HG02970 (cell line): ENCODE data around the gene HMGN3.

Experiments
- ATAC-seq: cut with Tn5 transposase; IDR thresholded peaks from one replicate; pipeline ENCODE4 v1.9.1; 2021; ENCODE audit warnings: mild to moderate bottlenecking, moderate library complexity, moderate number of reproducible peaks; ENCODE audit not compliant: unreplicated experiment, low FRiP score

The HMGN3 gene

DNA sequence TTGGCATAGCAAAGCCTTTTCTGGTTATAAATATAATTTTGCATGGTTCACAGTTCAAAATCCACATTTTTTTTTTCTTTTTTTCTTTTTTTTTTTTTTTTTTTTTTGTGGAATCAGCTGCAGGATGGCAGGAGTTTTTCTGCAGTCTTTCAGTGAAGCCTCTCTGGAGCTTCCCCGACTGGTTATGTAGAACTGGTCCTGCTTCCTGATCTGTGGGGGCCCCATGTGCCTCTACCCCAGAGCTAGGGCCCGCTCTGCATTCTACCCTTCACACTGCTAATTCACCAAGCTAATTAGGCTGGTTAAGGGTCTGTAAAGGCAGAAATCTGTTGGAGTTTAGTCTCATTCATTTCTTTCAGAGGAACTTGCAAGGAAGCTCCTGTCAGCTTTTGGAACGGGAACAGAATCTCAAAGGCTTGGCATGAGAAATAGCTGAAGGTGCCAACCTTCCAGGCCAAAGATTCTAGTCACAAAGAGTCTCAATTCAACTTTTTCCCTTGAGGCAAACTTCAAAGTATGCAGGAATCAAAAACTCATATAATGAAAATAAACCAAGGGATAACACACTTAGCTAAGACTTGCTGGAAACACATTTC lies 45.5 kb downstream of the HMGN3 start:
- ATAC-seq = no peak

DNA sequence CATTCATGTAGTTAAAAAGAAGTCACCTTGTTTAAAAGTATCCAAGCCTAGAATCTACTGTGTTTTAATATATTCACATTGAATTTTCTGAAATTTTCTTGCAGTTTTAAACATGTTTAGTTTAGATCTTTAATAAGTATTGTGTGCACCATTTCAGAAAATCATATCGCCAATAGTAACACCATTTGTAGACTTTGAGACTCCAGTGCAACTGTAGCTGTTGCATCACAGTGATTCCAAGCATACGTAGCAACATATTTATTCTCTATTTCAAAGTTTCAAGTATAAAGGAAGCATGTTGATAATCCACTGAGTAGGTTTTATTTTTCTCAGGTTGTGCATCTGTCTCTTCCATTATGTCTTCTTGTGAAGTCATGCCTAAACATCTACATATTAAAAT lies 46.4 kb downstream of the HMGN3 start:
- no peak for ATAC-seq

DNA sequence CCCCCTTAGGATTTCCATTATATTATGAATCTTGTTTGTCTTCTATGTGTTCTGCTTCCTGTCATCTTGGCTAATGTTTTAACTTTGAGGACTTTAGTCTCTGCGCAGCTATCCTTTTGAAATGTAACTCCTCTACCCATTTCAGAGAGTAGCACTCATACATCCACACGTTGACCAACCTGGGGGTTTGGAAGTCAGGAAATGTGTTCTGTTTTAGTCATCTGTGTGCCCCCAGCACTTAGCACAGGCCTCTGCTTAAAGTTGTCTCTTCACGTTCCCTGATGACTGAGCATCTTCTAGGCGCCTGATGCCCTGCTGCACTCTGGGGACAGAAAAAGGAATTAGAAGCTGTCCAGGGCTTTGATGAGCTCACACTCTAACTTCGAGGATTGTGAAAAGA lies 47.9 kb downstream of the HMGN3 start:
- ATAC-seq = no peak

DNA sequence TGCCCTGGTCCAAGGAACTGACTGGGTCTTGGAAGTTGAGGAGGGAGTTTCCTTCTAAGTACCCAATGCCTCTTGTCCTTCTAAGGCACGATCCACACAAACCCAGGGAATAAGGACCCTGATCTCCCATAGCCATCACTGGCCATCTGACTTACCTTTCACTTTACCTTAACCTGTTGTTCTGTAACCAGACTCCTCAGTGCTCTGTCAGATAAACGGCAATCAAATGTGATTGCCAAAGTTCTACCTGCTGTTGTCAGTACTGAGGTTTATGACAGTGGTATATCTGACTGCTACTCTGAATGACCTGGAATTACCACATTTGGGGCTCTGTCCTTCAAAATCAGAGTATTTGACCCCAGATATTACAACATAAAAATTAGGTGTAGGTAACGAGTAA lies 49.8 kb downstream of the HMGN3 start:
- no peak for ATAC-seq

DNA sequence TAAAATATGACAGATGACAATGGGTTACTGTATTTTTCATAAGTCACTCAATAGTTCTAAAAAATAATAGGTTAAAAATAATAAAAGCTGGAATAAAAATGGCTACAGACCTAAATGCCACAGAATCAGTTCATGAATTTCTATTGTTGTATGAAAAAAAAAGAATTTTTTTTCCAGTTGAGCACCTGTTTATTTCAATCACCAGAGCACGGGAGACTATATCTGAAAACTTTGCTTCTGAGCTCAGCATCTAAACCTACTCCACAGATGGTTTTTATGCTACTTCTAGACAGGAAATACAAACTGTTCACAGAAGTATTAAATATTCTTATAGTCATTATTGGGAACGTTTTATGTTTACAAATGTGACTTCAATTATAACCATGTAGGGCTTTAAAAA lies 50.4 kb downstream of the HMGN3 start:
- no peak for ATAC-seq

DNA sequence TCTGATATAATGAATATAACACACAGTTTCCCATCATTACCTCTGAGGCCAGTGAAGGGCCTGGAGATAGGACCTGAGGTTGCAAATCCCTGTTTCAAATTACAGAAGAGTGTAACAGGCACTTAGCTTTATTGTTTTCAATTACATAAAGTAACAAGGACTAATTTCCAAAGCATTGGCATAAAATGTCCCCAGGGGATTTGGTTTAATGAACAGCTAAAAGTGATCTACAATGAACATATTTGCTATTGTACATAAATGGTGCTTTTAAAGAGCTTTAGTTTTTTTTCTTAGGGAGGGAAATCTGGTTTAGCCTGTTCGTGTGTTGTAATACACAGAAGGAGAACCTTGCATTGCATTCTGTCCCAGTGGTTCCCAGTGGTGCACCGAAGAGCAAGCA lies 54.4 kb downstream of the HMGN3 start:
- no peak for ATAC-seq

DNA sequence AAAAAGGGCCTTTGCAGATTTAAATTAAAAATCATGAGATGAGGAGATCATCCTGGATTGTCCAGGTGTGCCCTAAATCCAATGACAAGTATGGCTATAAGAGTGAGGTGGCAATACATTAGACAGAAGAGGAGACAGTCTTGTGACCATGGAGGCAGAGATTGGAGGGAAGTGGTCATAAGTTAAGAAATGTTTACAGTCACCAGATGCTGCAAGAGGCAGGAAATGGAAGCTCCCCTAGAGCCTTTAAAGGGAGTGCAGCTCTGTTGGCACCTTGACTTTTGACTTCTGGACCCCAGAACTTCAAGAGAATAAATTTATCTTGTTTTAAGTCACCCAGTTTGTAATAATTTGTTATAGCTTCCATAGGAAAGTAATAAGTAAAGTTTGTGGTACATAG lies 61.1 kb downstream of the HMGN3 start:
- no peak for ATAC-seq

DNA sequence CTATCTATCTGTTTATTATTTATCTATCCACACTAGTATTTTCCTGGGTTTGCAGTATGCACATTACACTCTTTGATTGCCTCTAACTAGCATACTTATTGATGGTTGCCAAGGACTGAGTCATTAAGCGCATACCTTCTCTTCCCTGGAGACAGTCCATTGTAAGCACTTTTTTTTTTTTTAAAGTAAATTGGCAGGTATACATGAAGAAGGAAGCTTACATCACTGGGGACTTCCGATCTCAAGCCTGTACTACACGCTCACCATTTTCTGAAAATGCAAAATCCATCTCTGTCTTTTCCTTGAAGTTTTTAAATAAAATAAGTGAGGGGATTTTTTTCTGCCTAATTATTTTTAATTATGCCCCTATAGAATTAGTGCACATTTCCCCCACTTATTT lies 63.5 kb downstream of the HMGN3 start:
- no peak for ATAC-seq

DNA sequence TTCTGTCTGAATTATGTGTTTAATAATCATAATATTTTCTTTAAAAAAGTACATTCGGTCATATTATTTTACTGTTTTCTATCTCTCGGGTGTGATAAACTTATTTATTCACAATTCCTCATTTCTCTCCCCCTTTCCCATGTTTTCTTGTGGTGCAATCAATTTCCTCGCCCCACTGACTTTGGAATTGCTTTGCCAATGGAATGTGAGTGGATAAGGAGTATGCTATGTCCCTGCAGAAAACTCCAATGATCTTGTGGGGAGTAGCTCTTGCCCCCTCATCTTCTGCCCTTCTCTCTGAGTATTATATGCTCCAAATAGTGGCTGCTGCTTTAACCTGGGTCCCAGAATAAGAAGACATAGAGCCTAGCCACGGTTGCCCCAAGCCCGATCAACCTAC lies 64.1 kb downstream of the HMGN3 start:
- ATAC-seq = no peak

DNA sequence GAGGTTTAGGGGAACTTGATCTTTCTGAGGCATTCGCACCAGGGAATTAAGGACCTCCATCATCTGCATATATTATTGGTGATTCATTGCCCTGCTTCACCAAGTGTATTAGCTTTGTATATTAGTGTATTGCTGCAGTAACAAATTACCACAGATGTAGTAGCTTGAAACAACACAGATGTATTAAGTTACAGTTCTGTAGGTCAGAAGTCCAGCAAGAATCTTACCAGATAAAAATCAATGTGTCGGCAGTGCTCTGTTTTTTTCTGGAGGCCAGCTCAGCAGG lies 65.8 kb downstream of the HMGN3 start:
- ATAC-seq = no peak

DNA sequence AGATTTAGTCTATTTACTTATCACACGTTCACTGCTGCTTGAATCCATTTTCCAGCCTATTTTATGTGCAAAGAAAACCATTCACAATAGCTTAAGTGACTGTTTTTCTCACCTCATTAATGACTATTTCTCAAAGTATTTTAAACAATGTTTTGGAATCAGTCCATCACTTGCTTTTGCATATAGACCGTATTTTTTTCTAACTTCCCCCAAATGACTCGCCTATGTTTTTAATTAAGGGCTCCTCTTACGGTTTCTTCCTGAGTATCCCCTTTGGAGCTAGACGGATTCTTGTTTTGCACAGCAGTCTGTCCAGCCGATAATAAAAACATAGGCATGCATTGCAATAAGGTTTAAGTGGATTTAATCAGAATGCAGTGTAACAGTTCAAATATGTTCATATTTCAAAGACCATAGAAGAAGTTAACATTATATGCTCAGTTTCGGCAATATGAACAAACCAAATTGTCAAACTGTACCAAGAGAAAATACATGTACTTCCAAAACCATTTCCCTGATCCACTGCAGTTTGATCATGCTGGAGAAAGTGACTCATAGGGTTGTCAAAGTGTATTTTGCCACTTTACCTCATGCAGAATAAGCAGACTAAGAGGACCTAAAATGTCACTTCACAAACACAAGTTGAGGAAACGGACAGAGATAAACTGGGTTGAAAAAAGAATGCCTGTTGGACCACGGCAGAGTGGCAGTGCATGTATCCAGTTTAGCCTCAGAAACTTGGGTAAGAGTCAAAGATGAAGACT lies 66.4 kb downstream of the HMGN3 start:
- ATAC-seq = no peak

DNA sequence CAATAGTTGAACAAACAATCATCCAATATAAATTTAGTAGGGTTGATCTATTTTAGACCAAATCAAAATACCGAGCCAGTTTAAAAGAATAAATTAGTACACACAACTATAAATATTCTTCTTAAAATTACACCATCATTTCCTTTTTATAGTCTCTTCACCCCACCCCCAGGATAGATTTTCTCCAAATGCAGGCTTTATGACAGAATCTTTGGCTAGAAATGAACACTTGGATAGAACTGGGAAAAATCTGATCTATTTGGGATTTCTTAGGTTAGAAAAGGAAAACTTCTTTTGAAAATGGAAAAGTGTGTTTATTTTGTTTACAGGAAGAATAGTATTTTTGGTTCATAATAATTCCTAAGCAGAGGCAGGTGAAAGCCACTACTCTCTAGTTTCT lies 74.6 kb downstream of the HMGN3 start:
- no peak for ATAC-seq

DNA sequence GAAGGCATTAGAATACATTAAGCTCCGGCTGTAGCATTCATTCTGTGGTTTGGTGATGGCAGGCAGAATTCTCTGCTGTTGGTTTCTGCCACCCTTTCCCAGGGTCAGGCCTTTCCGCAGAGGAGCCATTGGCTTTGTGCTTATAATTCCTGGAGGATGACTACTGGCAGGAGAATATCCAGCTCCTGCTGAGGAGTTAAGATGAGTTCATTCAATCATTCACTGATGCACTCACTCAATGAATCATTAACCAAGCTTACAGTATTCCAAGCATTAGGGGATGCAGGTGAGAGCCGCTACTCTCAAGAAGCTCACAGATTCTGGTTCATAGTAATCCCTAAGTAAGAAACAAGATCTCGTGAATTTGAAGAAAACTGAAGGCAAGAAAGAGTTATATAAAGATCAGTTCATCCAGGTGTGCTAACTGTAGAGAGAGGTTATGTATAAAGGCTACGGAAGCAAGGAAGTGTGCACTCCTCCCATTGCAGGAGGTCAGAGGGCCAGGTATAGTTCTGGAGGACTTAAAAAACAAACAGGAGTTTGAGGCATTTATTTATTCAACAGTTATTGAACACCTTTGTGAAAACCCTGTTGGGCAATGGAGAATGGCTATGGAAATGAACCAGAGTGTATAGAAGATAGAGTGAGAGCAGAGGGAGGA lies 75.5 kb downstream of the HMGN3 start:
- ATAC-seq = no peak

DNA sequence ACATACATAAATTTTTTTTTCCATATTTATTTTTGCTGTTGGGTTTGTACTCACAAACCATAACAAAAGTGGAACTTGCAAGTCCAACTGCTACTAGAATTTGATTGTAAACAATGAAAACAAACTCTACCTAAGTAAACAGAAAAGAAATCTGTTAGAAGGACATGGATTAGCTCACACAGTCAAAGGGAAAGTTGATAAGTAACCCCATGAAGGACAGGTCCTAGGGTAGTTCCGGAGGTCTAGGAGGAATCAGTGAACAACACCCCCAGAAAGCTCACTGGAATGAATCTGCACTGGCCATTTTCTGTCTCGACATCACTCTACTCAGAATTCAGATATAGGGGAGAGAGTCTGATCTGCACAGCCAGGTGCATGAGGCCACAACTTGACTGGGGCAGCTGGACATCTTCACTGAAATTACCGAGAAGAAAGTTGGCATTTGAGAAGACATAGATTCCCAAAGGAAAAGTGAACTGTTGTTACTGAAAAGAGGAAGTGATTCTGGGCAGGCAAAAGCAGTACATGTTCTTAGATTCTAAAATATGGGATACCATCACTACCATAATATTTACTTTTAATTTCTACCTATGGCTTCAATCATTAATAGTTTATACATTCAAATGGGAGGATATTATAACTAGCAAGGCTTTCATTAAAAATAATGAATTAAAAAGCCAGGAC lies 76.4 kb downstream of the HMGN3 start:
- ATAC-seq = no peak

DNA sequence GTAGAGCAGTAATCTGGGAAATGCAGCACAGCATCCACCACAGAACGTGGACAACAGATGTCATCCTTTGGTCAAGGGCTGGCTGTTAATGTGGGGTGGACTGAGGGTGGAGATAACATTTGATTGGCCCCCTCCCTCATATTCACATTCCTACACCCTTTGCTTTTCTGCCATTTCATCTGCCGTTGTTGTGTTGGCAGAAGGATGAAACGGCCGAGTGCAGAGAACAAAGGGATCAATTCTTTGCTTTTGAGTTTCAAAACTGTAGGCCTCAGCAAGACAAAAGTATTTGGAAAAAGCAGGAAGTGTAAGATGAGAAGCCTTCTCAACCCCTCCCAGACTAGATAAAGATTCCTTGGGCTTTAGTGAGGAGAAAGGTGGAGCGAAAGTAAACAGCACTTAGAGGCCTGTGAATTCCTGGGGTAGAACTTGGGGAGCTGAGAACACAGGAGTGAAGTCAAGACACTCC lies 82.2 kb downstream of the HMGN3 start:
- no peak for ATAC-seq
